HG03378 (cell line): ENCODE measurements around the gene SDK1.

Experiments used
- ATAC-seq: cut with Tn5 transposase; IDR thresholded peaks from one replicate; pipeline ENCODE4 v1.9.1; 2021; ENCODE audit warnings: mild to moderate bottlenecking, moderate library complexity; ENCODE audit not compliant: unreplicated experiment

SDK1 gene

DNA sequence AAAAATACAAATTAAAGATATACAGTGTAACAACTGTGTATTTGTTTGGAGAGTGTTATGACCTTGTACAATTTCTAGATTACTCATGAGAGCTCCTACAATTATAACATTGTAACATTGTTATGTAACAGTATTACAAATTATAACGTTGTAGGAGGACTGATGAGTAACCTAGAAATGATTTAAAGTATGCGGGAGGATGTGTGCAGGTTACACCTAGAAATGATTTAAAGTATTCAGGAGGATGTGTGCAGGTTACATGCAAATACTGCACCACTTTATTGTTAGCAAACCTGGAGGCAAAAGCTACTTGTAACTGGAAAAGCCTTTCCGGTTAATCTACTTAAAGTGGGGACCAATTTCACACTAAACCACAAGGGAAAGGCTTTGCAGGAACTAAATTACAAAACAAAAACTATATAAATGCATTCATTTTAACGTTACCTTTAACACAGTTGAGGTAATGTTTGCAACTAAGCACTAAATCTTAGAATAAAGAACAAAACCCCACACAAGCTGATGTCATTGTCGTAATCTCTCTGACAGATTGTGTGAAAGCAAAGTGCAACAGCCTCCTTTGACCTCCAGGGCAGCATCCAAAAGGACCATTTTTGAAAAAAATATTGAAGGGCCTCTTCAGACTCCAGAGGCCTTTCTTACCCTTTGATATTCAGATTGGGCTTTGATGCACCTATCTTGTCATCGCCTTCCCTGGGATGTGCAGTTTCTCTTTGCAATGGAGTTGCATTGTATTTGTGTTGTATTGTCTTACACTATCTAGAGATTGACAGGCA lies 858.9 kb downstream of the SDK1 start:
- ATAC-seq, result no peak

DNA sequence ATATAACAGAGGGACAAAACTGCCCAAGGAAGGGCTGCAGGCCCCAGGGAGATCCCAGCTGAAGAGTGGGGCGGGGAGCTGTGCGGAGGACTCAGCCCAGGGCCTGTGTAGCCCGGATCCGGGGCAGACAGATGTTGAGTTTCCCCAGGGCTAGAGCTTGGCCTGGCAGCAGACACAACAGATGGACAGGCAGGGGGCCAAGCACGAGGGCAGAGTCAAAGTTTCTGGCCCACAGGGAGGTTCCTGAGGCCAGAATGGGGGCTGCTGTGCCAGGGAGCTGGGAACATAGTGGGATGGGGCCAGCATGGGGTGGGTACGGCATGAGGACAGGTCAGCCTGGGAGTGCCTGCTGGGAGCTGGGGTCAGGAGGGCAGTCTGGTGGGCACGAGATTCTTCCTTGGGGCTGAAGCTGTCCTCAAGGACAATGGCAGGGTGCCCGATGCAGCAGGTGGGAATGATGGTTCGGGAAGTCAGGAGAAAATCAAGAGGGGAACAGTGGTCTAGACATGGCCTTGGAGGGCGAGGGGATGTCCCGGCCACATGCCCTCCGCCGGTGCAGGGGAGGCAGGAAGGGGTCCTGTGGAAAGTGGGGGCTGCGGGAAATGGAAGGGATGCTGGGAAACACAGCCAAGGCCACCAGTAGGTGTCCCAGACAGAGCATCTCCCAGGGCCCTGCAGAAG lies 862.0 kb downstream of the SDK1 start:
- ATAC-seq, result no peak

DNA sequence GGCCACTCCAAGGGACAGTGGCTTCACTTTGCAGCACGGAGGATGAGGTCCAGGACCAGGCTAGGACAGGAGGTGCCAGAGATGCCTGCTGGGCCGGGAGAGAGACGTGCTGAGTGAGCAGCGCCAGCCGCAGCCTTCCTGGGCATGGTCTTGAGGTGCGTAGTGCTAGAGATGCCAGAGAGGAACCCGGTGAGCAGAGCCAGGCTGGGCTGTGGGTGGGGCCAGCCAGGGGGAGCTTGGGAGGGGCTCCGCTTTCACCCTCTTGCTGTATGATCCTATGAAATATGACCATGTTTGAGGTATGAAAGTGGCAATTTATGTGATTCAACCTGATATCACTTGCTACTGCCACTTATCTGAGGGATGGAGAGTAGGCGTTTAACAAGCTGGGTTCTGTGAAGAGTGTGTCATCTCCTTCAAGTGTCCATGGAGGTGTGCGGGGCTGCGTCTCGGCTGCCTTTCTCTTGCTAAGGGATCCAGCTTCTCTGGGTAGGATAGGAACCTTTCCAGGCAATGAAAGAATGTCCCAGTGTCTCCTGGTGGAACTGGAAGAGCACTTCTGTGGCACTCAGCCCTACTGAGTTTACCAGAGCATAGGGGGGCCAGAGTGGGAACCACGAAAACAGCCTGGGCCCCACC lies 862.6 kb downstream of the SDK1 start:
- ATAC-seq, result no peak

DNA sequence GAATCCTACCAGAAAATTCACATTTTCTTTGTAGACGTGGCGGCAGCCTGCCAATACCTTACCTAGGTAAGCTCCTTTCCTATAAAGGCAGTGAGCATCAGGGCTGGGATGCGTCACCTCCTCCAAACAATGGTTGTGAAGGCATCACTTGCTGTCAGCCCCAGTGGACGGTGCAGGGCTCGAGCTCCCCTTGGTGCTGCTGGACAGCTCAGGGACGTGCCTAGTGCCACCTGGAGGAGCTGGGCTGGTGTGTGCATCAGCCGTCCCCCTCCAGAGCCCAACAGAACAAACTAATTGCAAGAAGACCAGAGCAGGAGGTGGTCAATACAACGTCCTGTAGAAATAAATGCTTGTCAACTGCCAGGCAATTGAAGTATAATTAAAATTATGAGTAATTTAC lies 863.5 kb downstream of the SDK1 start:
- no peak for ATAC-seq

DNA sequence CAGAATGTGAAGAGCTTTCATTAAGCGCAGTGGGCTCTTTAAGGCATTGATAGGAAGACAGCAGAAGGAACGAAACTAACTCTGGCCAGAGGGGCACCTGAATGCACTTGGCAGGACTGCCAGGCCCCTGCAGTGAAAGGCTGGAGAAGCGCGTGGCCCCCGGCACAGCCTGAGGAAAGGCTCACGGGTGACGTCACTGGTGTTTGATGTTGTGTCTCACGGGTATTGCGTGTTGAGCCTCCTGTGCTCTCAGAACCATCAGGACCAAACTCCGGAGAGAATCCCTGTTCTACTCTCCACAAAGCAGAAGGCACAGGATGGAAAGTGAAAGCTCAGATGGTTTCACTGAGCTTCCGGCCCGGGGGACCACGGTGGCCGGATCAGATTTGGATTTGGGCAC lies 865.3 kb downstream of the SDK1 start:
- ATAC-seq, result no peak

DNA sequence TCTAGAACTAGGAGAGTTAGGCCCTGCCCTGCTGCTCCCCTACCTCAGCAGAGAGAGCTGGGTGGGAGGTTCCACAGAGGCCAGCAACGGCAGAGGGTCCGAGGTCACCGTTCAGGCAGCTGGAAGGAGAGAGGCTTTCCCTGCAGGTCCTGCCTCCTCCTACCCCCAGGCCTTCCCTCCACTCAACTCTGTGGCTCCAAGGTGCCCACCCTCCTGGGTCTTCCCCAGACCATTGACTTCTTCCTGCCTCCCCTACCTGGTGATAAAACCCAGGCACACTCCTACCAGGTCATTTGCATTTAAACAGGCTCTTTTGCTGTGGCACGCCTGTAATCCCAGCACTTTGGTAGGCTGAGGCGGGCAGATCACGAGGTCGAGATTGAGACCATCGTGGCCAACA lies 865.8 kb downstream of the SDK1 start:
- ATAC-seq, result no peak

DNA sequence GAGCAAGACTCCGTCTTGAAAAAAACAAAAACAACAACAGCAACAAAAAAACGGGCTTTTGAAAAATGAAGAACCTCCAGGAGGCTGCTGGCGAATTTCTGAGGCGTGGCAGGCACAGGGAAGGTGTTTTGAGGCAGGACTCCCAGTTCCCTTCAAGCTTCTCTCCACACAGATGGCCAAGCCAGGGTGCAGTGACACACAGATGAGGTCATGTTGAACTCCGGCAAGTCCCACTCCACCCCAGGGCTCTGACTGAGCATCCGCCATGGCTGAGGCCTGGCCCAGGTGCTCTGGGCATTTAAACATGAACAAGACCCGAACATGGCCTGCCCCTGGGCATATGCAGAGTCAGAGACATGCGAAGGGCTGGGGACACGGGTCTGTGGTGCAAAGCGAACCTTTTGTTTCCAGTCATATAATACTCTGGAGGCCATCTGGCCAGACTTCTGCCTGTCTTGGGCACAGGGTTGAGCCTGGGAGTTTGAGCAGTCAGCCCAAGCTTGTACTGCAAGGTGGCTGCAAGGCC lies 866.4 kb downstream of the SDK1 start:
- ATAC-seq, result no peak

DNA sequence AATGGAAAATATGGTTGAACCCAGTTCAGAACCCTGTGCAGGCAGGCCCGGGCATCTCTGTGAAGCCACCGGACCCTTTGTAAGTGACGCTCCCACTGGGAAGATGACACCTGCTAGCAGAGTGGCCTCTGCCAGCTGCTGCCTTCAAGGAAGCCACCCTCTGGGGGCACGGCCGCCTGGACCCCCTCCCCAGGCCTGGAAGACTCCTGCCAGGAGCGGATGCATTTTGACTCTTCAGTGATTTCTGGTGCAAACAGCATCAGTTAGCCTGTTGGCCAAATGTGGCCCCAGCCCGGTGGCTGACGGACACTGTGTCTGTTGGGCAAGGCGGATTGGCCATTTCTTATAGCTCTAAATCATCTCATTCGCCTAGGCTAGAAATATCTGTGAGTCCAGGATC lies 867.0 kb downstream of the SDK1 start:
- no peak for ATAC-seq

DNA sequence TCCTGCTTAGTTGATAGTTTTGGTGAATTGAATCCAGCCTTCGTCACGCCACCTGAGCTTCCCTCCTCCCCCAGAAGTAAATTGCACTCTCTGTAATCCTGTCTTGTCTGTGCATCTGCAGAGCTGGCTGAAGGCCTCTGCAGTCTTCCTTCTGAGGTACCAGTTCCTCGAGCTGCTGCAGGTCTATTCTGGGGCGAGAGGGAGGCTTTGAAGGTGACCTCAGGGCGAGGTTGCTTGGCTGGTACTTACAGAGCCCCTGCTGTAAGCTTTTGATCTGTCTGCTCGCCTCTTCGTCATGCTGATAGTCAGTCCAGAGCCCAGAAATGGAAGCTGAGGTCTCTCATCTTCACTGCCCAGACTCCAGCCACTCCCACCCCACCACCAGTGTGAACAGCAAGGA lies 867.5 kb downstream of the SDK1 start:
- ATAC-seq, result no peak

DNA sequence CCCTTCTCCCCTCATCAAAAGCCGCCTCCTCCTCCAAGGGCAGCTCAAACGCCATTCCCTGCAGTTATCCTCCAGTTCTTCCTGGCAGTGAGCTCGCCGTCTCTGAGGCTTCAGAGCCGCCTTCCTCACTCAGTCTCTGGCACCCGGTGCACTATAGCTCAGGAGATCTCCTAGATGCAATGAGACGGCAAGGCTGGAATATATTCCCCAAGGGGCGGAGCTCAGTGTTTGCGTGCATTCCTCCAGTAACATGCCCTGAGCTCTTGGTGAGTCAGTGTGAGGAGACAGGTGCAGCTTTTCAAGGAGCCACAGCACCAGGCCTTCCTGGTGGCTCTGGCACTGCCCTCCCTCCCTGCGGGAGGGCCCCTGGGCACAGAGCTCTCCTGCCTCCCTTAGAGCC lies 868.4 kb downstream of the SDK1 start:
- ATAC-seq, result no peak

DNA sequence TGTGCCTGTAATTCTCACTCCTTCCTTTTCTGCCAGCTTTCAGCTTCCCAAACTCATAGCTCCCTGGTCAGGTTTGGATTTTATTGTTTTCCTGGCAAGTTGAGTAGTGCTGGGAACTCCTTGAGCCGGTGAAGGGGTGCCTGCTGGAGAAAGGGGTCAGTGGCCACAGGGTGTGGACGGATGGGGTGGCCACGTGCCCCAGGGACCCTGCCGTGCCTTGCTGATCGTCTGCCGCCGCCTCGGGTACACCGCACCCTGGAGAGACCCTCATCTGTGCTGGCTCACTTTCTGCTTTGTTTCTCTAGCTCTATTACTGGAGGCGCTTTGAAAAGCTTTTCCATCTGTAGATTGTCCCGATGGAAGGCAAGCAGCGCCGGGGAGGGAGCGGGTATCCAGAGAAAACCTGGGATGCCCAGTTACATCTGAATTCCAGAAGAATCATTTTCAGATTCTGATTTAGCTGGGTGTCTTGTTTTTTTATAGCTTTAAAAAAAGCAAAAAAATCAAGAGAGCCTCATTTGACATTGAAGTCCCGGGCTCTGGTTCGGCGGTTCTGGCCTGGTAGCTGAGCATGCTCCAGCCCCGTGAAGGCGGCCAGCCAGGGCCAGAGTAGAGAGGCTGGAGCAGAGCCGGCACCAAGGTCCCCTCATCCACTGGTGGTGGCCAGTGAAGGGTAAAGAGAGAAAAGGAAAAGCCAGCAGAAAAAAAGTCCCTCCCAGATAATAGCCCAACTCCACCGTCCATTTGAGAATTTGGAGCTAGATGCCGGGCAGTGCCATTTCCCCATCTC lies 870.1 kb downstream of the SDK1 start:
- no peak for ATAC-seq

DNA sequence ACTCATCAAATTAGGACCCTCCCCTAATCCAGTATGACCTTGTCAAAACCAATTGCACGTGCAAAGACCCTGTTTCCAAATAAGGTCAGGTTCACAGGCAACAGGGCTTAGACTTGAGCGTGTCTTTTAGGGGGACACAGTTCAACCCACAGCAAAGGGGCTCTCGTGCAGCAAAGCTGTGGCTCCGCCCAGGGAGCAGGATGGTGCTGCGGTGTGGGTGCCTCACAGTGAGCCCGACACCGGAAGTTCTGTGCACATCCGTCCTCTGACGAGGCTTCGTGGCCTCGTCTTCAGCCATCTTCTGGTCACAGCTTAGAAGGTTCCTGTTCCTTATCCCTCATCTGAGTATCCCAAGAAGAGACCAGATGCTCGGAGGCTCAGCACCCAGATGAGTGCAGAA lies 871.8 kb downstream of the SDK1 start:
- no peak for ATAC-seq

DNA sequence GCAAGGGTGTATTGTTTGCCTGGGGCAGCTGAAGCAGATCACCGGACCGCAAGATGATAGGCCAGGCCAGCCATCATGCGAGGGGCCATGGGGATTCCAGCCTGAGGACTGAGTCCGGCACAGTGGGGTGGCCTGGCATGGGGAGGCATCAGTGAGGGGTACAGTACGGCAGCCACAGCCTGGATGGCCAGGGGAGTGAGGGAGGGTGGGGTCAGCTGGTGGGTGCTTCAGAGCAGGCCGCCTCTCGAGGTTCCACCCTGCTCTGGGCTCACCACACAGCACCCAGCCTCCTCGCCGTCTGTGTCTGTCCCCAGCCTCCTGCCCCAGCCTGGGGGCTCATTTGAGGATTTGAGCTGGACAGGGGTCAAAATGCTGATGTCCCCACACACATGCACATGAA lies 872.6 kb downstream of the SDK1 start:
- ATAC-seq, result no peak

DNA sequence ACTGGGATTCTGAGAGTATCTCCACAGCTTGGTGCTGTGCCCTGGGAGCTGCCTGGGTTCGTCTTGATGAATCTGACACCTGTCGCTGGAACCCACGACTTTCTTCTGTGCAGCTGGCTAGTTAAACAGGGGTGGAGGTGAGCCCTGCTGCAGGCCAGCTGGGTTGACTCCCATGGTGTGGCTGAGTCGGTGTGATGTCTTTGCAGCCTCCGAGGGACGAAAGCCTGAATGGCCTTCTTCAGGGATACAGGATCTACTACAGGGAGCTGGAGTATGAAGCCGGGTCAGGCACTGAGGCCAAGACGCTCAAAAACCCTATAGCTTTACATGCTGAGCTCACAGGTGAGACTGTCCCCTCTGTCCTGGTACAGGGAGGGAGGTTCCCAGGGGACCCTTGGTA lies 873.0 kb downstream of the SDK1 start:
- ATAC-seq, result no peak

DNA sequence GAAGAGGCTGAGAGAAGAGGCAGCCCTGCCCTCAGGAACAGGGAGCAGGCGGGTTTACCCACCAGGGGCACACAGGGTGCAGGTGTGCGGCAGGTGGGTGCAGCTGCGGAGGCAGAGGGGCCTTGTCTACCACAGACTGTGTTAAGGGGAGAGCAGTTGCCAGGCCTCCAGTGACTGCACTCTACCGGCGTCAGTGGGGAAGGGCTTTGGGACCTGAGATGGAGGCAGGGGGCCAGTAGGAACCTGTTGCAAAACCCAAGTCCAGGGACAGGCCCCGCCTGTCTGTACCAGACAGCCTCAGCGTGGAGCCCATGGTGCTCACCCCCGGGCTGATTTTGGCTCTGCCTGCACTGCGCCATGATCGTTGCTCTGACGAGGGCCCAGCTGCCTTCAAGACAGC lies 873.4 kb downstream of the SDK1 start:
- ATAC-seq, result no peak

DNA sequence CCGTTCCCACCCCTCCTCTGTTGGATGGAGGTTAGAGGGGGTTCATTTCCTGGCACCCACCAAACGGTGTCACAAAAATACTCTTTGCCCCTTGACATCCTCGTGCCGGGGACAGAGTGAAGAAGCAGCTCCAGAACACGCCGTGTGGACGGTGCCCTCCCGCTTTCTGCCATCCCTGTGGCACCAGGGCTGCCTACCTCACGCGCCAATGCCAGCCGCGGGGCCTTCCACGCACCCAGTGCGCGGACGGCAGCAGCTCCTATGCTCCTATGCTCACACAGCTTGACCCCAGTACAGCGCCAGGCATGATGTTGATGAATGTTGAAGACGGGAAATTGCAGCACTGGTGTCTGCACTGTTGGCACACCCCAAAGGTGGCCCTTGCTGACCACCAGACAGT lies 873.8 kb downstream of the SDK1 start:
- ATAC-seq, result no peak

DNA sequence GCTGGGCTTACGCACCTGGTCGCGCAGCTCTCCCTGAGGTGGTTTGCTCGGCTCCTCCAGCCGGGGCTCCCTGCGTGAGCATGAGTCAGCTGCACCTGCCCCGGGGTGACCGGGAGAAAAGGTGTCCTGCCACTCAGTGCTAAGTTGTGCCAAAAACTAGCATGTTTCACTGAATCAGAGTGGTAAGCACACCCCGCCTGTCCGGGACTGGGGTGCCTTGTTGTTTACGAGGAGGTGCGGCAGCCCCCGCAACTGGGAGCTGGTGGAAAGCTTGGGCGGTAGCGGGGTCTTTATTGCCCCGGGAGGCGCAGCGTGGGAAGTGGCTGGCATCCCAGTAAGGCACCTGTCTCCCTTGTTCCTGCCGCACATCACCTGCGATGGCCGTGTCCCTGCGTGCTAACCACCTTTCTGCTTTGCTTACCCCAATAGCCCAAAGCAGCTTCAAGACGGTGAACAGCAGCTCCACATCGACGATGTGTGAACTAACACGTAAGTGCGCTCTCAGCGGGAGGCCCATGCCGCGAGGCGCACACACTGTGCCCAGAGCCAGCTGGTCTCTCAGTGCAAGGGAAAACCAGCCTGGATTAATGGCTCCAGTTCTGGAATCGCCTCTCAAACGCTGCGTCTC lies 874.4 kb downstream of the SDK1 start:
- no peak for ATAC-seq

DNA sequence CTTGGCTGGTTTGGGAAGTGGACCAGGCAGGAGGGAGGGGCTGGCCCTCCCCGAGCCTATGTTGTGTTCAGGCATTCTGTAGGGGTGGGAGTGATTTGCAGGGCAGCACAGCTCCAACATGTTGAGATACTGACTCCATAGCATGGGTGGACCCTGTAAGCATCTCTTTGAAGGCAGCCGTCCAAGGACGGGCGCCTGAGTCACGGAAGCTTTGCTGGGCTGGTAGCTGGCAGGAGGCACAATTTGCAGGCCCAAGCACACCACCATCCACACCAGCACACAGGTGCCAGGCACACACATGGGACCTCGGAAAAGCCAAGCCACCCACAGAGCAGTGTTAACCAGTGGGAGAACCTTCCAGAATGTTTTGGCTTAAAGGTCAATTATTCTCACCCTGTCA lies 875.9 kb downstream of the SDK1 start:
- ATAC-seq, result no peak

DNA sequence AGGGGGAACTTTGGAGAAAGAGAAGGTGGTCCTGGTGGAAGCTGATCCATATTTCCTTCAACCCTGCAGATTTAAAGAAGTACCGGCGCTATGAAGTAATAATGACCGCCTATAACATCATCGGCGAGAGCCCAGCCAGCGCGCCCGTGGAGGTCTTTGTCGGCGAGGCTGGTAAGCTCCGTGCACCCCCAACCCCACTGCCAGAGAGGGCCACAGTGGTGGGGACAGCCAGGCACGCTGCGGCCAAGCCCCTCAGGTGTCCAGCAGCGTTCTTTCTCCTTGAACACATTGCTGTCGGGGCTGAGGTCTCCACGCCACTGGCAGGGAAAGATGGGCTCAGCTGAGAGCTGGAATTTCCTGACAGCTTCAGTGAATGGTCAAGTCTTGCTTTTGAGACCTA lies 877.4 kb downstream of the SDK1 start:
- ATAC-seq, result no peak

DNA sequence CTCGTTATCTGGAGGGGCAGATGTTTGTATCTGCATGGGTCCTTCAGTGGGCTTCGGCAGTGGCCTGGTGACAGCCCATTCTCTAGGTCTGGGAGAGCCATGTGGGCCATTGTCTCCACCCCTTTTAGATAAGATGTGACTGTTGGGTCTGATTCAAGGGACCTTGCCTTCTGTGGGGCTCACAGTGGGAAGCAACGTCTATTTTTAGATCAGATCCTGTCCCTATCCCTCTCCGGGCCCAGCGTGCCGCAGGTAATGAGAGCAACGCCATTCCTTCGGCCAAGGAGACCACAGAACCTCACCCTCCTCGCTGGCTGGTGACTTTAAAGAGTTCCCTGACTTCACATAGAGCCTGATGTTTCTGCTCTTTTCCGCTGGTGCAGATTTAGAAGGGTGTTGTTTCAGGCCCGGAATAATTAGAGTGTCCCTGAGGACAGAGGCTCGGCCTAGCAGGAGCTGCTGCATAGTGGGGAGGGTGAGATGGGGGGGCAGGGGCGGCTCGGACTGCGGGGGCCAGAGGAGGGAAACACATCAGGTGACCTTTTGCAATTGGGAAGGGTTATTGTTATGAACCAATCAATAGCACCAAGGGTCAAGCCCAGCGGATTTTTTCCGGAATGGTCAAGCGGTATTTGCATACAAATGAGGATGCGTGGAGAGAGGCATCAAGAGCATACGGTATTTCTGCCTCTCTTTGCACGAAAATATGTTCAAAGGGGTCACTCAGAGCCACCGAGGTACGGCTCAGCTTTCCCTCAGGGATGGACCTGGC lies 878.0 kb downstream of the SDK1 start:
- ATAC-seq, result no peak
